Measurements from ENCODE around the gene FGGY.

Gene FGGY

DNA sequence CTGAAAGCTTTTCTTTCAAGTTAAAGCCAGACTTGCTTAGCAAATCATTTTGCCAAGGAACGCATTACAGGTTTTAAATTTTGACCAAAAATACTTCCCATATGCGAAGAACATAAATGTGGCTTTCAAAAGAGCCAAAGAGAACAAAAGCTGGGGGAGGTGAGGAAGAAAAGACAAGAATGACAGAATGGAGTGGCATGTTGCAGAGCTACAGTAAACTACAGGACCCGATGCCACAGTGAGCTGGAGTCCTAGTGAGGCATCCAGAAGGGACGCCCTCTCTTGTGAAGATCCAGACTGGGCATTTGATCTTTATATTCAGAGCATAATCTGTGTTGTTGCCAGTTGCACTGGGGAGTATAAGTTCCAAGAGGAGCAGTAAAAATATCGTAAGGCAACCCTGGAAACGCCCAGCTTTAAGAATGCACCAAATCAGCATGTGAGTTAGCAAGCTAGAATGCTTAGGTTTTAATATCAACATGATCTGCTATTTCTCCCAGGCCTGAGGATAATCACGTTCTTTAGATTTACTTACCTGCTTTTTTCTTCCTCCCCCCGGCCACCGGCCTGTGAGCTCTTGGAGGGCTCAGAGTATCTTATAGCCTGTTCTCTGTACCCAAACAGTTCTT is 469.4 kb downstream of the FGGY start:
- POLR2A ChIA-PET = no interaction called here
- CTCF ChIA-PET = interaction anchor here (0.7 to 1.3 kb wide), 2 partner anchors 16 to 364 kb away, joined by 3 to 7 read pairs; no protein-coding TSS in a partner anchor
- TF ChIP-seq, protein P1, sequence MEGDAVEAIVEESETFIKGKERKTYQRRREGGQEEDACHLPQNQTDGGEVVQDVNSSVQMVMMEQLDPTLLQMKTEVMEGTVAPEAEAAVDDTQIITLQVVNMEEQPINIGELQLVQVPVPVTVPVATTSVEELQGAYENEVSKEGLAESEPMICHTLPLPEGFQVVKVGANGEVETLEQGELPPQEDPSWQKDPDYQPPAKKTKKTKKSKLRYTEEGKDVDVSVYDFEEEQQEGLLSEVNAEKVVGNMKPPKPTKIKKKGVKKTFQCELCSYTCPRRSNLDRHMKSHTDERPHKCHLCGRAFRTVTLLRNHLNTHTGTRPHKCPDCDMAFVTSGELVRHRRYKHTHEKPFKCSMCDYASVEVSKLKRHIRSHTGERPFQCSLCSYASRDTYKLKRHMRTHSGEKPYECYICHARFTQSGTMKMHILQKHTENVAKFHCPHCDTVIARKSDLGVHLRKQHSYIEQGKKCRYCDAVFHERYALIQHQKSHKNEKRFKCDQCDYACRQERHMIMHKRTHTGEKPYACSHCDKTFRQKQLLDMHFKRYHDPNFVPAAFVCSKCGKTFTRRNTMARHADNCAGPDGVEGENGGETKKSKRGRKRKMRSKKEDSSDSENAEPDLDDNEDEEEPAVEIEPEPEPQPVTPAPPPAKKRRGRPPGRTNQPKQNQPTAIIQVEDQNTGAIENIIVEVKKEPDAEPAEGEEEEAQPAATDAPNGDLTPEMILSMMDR (IDR thresholded peaks at IDR 0.05; ENCODE audit: control extremely low read depth, extremely low read depth, low read depth, missing control alignments) = no peak
- DNase-seq (ENCODE audit: extremely low spot score) = no peak

DNA sequence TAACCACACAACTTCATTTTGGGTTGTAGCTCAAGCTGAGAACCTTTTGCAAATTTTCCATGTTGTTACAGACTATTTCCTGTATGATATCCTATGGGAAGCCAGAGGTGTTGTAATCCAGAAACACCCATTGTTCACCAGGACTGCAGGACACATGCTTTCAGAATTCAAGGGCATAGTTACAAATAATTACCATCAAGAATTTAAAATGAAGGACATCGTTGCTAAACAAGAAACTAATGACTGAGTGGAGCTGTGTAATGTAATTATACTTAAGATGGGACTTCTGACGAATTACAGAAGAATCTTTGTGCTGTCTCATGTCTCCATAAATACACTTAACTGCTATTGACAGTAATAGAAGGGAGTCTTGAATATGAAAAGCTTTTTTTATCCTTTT is 470.2 kb downstream of the FGGY start:
- TF ChIP-seq, protein P1 (IDR thresholded peaks at IDR 0.05; ENCODE audit: control extremely low read depth, extremely low read depth, low read depth, missing control alignments) = no peak
- ChIA-PET POLR2A (no interaction called here), CTCF (interaction anchor here (0.8 to 1.7 kb wide), 2 partner anchors 22 to 1024 kb away, joined by 3 to 4 read pairs; no protein-coding TSS in a partner anchor)
- no peak for DNase-seq (ENCODE audit: extremely low spot score)

DNA sequence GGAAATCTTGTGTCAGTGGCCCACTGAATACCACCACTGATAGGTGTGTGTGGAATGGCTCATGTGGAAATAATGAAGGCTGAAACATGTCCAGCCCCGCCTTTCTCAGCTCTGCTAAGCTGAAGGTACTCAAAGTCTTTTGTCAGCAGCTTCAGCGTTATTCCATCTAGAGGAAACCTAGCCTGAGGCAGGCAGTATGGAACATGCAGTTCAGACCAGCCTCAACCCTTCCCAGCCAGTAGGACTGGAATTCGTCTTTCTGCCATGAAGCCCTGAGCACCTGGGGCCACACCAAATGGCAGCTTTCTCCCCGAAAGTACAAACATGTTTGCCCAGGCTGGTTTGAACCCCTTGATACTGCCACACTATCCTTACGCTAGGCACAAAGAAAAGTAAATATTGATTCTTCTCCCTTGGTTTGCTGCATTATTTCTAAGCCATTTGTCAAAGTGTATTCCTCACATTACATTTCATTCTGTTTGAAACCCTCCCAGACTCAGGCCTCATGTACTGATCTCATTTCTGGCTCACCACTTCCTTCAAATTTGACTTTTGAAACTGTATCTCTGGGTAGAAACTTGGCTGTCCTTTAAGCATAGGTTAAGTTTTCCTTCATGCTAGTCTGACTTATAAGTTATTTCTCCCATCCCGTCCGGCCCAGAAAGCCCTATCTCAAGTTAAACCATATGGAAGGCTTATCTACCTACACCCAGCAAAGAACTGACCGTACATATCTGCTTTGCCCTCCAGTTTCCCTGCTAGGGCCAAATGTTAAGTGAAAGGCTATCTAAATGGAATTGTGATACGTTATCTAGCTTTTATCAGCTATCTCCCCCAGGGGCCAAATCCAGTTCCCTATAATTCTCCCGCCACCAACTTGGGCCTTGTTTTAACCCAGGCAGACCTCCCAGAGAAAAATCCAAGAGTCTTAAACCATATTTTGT is 472.2 kb downstream of the FGGY start:
- ChIA-PET CTCF (interaction anchor here (0.9 to 4.6 kb wide), 5 partner anchors 7 to 1029 kb away, joined by 3 to 22 read pairs (median 3); no protein-coding TSS in a partner anchor), POLR2A (no interaction called here)
- TF ChIP-seq, protein P1 (IDR thresholded peaks at IDR 0.05; ENCODE audit: control extremely low read depth, extremely low read depth, low read depth, missing control alignments) = no peak
- no peak for DNase-seq (ENCODE audit: extremely low spot score)

DNA sequence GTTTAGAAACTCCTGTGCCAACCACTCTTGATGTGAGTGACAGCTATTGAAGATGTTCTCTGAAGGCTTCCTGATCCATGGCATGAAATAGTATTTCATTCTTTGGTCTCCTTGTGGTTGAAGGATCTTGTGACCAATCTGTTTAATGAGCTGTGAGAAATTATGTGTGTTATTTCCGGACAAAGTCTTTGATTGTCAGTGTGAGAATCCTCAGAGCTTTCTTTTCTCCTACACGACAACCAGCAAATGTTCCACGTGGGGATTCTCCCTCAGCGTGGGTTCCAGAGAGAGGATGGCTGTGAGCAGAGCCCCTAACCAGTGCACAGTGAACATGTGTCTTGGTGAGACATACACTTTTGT is 472.8 kb downstream of the FGGY start:
- ChIA-PET POLR2A (no interaction called here), CTCF (interaction anchor here (0.9 to 4.6 kb wide), 3 partner anchors 10 to 1029 kb away, joined by 3 to 22 read pairs (median 3); no protein-coding TSS in a partner anchor)
- TF ChIP-seq, protein P1 (IDR thresholded peaks at IDR 0.05; ENCODE audit: control extremely low read depth, extremely low read depth, low read depth, missing control alignments) = no peak
- no peak for DNase-seq (ENCODE audit: extremely low spot score)

DNA sequence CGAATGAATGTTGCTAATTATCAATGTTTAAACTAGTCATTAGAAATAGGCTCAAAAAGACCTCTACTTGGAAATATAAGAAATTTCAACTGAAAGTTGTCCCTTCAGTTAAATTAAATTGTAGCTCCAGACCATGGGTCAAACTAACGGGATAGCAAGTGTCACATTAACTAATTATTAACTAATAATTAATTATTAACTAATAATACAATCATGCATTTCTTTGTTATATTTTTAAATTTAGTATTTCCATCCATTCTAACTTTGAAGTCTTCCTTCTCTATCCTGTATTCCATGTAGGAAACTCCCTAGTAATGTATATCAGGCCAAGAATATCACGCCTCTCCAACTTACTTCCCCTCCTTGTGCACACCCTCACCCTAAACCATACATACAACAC is 474.5 kb downstream of the FGGY start:
- POLR2A ChIA-PET = no interaction called here
- CTCF ChIA-PET = interaction anchor here (4.6 kb wide), 1 partner anchor 12 kb away, joined by 22 read pairs; no protein-coding TSS in a partner anchor
- no peak for DNase-seq (ENCODE audit: extremely low spot score)
- TF ChIP-seq, protein P1 (IDR thresholded peaks at IDR 0.05; ENCODE audit: control extremely low read depth, extremely low read depth, low read depth, missing control alignments) = no peak

DNA sequence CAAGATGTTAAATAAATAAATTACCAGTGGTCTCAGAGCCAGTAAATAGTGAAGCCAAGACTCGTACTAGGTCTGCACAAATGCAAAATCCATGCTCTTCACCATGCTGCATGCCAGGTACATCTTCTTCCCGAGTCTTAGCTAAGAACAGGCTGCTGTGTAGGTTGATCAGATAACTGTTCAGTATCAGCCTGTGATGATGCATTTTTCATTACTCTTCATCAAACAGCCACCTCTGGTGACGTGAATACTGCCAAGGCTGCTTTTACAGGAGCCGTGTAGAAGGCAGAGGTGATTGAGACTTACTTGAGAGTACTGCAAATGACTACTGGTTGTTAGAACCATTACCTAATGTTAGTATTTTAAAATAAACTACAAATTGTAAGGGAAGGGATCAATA is 478.6 kb downstream of the FGGY start:
- TF ChIP-seq, protein P1 (IDR thresholded peaks at IDR 0.05; ENCODE audit: control extremely low read depth, extremely low read depth, low read depth, missing control alignments) = no peak
- ChIA-PET CTCF (no interaction called here), POLR2A (no interaction called here)
- no peak for DNase-seq (ENCODE audit: extremely low spot score)
